ENCODE results near the gene IFT81.
"Not testable (repeated sequence)": the region's sequence is repeated elsewhere in the genome, so short reads cannot be mapped to it uniquely, and the experiment has no call there.

The IFT81 gene

GRCh38 chr12:110211639-110212536 is 87.7 kb downstream of the IFT81 start:
- not testable (repeated sequence) for DNase-seq

GRCh38 chr12:110217996-110218674 is 94.0 kb downstream of the IFT81 start:
- DNase-seq: no peak

- DNase-seq: no peak
These were observed 97.9 kb downstream of the IFT81 start for GRCh38 chr12:110222027-110222426.

GRCh38 chr12:110222433-110222832 is 98.3 kb downstream of the IFT81 start:
- no peak for DNase-seq

GRCh38 chr12:110223777-110224378 is 99.7 kb downstream of the IFT81 start:
- no peak for DNase-seq

- DNase-seq: no peak
These were observed 100.5 kb downstream of the IFT81 start for GRCh38 chr12:110224379-110225304.

GRCh38 chr12:110227138-110227537 is 103.0 kb downstream of the IFT81 start:
- no peak for DNase-seq

GRCh38 chr12:110228348-110228747 is 104.2 kb downstream of the IFT81 start:
- not testable (repeated sequence) for DNase-seq

- no peak for DNase-seq
These were observed 104.6 kb downstream of the IFT81 start for GRCh38 chr12:110228756-110229155.

GRCh38 chr12:110229409-110229808 is 105.3 kb downstream of the IFT81 start:
- no peak for DNase-seq

- DNase-seq: no peak
These were observed 106.5 kb downstream of the IFT81 start for GRCh38 chr12:110230655-110231054.

GRCh38 chr12:110233212-110233903 is 109.2 kb downstream of the IFT81 start:
- DNase-seq: no peak

- DNase-seq: no peak
These were observed 110.2 kb downstream of the IFT81 start for GRCh38 chr12:110234331-110234751.

GRCh38 chr12:110234755-110235154 is 110.6 kb downstream of the IFT81 start:
- no peak for DNase-seq

- DNase-seq: no peak
These were observed 111.2 kb downstream of the IFT81 start for GRCh38 chr12:110235383-110235782.

GRCh38 chr12:110243227-110243626 is 119.1 kb downstream of the IFT81 start:
- DNase-seq: no peak

- DNase-seq: no peak
These were observed 120.2 kb downstream of the IFT81 start for GRCh38 chr12:110244372-110244771.

- DNase-seq: no peak
These were observed 120.7 kb downstream of the IFT81 start for GRCh38 chr12:110244829-110245228.

GRCh38 chr12:110245369-110245772 is 121.2 kb downstream of the IFT81 start:
- peak; percentile 61 for DNase-seq

- DNase-seq: no peak
These were observed 122.6 kb downstream of the IFT81 start for GRCh38 chr12:110246636-110247339.

Data from stimulated activated CD4-positive, alpha-beta T cell treated with anti-CD3 and anti-CD28 coated beads, Interleukin-15, amount 100 ng/mL, for 24 hours (primary cell).